ENCODE measurements around the gene ACLY. TPM values are rescaled to one million over a fixed set of nuclear protein-coding genes. Genes with fewer than 3 reads are reported as not detected.

ACLY gene
- total RNA-seq, 1 experiment from 2014 or later = 350 TPM

- TF ChIP-seq IRF1 (CRISPR knock-in tag; IDR thresholded peaks at IDR 0.05) (no peak), OVOL2 (CRISPR knock-in tag; IDR thresholded peaks at IDR 0.05; ENCODE audit: borderline replicate concordance) (no peak), ZNF396 (CRISPR knock-in tag; IDR thresholded peaks at IDR 0.05; ENCODE audit: borderline replicate concordance) (no peak)
- TF ChIP-seq, protein P1, sequence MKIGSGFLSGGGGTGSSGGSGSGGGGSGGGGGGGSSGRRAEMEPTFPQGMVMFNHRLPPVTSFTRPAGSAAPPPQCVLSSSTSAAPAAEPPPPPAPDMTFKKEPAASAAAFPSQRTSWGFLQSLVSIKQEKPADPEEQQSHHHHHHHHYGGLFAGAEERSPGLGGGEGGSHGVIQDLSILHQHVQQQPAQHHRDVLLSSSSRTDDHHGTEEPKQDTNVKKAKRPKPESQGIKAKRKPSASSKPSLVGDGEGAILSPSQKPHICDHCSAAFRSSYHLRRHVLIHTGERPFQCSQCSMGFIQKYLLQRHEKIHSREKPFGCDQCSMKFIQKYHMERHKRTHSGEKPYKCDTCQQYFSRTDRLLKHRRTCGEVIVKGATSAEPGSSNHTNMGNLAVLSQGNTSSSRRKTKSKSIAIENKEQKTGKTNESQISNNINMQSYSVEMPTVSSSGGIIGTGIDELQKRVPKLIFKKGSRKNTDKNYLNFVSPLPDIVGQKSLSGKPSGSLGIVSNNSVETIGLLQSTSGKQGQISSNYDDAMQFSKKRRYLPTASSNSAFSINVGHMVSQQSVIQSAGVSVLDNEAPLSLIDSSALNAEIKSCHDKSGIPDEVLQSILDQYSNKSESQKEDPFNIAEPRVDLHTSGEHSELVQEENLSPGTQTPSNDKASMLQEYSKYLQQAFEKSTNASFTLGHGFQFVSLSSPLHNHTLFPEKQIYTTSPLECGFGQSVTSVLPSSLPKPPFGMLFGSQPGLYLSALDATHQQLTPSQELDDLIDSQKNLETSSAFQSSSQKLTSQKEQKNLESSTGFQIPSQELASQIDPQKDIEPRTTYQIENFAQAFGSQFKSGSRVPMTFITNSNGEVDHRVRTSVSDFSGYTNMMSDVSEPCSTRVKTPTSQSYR (CRISPR knock-in tag; IDR thresholded peaks at IDR 0.05) = no peak
- TF ChIP-seq, protein P2, sequence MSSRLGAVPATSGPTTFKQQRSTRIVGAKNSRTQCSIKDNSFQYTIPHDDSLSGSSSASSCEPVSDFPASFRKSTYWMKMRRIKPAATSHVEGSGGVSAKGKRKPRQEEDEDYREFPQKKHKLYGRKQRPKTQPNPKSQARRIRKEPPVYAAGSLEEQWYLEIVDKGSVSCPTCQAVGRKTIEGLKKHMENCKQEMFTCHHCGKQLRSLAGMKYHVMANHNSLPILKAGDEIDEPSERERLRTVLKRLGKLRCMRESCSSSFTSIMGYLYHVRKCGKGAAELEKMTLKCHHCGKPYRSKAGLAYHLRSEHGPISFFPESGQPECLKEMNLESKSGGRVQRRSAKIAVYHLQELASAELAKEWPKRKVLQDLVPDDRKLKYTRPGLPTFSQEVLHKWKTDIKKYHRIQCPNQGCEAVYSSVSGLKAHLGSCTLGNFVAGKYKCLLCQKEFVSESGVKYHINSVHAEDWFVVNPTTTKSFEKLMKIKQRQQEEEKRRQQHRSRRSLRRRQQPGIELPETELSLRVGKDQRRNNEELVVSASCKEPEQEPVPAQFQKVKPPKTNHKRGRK (CRISPR knock-in tag; IDR thresholded peaks at IDR 0.05; ENCODE audit: borderline replicate concordance) = no peak
- TF ChIP-seq, protein P3, sequence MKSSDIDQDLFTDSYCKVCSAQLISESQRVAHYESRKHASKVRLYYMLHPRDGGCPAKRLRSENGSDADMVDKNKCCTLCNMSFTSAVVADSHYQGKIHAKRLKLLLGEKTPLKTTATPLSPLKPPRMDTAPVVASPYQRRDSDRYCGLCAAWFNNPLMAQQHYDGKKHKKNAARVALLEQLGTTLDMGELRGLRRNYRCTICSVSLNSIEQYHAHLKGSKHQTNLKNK (CRISPR knock-in tag; IDR thresholded peaks at IDR 0.05) = no peak
These were observed 27.4 kb downstream of the ACLY start (continued) for GRCh38 chr17:41891135-41892020.

- ChIA-PET CTCF (interaction anchor here (1.3 to 2.2 kb wide), 3 partner anchors 61 to 102 kb away, joined by 4 to 9 read pairs (median 5); partner anchors contain the start of gene JUP), POLR2A (no interaction called here)
- DNase-seq (ENCODE audit: low spot score) (no peak), ATAC-seq (no peak)
- H3K27ac Mint-ChIP-seq = no peak overlapping the region
- no peaks in the 10 kb centered on the region for H3K9me3 Mint-ChIP-seq
- no peaks in the 10 kb centered on the region for H3K27me3 Mint-ChIP-seq (ENCODE audit: low read depth)
- no peak overlapping the region for H3K4me3 Mint-ChIP-seq
- H3K36me3 Mint-ChIP-seq = peaks cover 81% of the 10 kb centered on the region
- peak; percentile 54; the same call in 1 of the 2 replicates for TF ChIP-seq GABPB1 (CRISPR knock-in tag; IDR thresholded peaks at IDR 0.05)
- TF ChIP-seq, protein P4, sequence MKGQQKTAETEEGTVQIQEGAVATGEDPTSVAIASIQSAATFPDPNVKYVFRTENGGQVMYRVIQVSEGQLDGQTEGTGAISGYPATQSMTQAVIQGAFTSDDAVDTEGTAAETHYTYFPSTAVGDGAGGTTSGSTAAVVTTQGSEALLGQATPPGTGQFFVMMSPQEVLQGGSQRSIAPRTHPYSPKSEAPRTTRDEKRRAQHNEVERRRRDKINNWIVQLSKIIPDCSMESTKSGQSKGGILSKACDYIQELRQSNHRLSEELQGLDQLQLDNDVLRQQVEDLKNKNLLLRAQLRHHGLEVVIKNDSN (CRISPR knock-in tag; IDR thresholded peaks at IDR 0.05) = no peak
- no peaks in the 10 kb centered on the region for H3K4me1 Mint-ChIP-seq
These were observed 30.3 kb downstream of the ACLY start for GRCh38 chr17:41888332-41888965.

GRCh38 chr17:41885733-41886132 is 33.0 kb downstream of the ACLY start:
- ATAC-seq (no peak), DNase-seq (ENCODE audit: low spot score) (no peak)
- H3K27me3 Mint-ChIP-seq (ENCODE audit: low read depth) = no peaks in the 10 kb centered on the region
- H3K9me3 Mint-ChIP-seq = no peaks in the 10 kb centered on the region
- 0 out of 2 replicates have a peak overlapping the region, but pooled peaks have one; percentile 27 for H3K27ac Mint-ChIP-seq
- peaks cover 77% of the 10 kb centered on the region for H3K36me3 Mint-ChIP-seq
- TF ChIP-seq NFE2L1 (CRISPR knock-in tag; IDR thresholded peaks at IDR 0.05) (no peak), ZNF232 (CRISPR knock-in tag; IDR thresholded peaks at IDR 0.05) (no peak), OVOL2 (CRISPR knock-in tag; IDR thresholded peaks at IDR 0.05; ENCODE audit: borderline replicate concordance) (no peak), ESRRA (CRISPR knock-in tag; IDR thresholded peaks at IDR 0.05; ENCODE audit: borderline replicate concordance) (no peak), TEAD1 (CRISPR knock-in tag; IDR thresholded peaks at IDR 0.05) (no peak), CREM (CRISPR knock-in tag; IDR thresholded peaks at IDR 0.05) (no peak), ATF3 (CRISPR knock-in tag; conservative IDR thresholded peaks at IDR 0.05) (no peak)
- TF ChIP-seq, protein P5, sequence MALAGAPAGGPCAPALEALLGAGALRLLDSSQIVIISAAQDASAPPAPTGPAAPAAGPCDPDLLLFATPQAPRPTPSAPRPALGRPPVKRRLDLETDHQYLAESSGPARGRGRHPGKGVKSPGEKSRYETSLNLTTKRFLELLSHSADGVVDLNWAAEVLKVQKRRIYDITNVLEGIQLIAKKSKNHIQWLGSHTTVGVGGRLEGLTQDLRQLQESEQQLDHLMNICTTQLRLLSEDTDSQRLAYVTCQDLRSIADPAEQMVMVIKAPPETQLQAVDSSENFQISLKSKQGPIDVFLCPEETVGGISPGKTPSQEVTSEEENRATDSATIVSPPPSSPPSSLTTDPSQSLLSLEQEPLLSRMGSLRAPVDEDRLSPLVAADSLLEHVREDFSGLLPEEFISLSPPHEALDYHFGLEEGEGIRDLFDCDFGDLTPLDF (CRISPR knock-in tag; IDR thresholded peaks at IDR 0.05) = no peak
- ChIA-PET POLR2A (interaction anchor here (0.6 kb wide), 1 partner anchor 413 kb away, joined by 5 read pairs; no protein-coding TSS in a partner anchor), CTCF (interaction anchor here (1.1 to 1.2 kb wide), 2 partner anchors 150 to 190 kb away, joined by 3 read pairs; no protein-coding TSS in a partner anchor)
- no peaks in the 10 kb centered on the region for H3K4me1 Mint-ChIP-seq
- no peak overlapping the region for H3K4me3 Mint-ChIP-seq
